ENCODE results near the gene CDYL2.
"Not testable (repeated sequence)": the region's sequence is repeated elsewhere in the genome, so short reads cannot be mapped to it uniquely, and the experiment has no call there.

CDYL2 gene

GRCh38 chr16:80804526-80805383, at the start of gene CDYL2:
Gene CDYL2, minus strand, starts transcription at chr16:80804598. Its CDS starts 425 bp downstream, at chr16:80804173.
- peak; percentile 8 for DNase-seq (ENCODE audit: low read depth)

- no peak for DNase-seq (ENCODE audit: low read depth)
Observed at GRCh38 chr16:80852261-80852872, 48.0 kb upstream of the CDYL2 start.

- no peak for DNase-seq (ENCODE audit: low read depth)
Observed at GRCh38 chr16:80851831-80852230, 47.4 kb upstream of the CDYL2 start.

GRCh38 chr16:80850757-80851156, 46.4 kb upstream of the CDYL2 start:
- no peak for DNase-seq (ENCODE audit: low read depth)

- DNase-seq (ENCODE audit: low read depth) = no peak
Observed at GRCh38 chr16:80848862-80849261, 44.5 kb upstream of the CDYL2 start.

GRCh38 chr16:80846680-80847079, 42.3 kb upstream of the CDYL2 start:
- DNase-seq (ENCODE audit: low read depth) = no peak

- no peak for DNase-seq (ENCODE audit: low read depth)
Observed at GRCh38 chr16:80846275-80846674, 41.9 kb upstream of the CDYL2 start.

GRCh38 chr16:80844395-80844794, 40.0 kb upstream of the CDYL2 start:
- DNase-seq (ENCODE audit: low read depth) = no peak

GRCh38 chr16:80841231-80841630, 36.8 kb upstream of the CDYL2 start:
- no peak for DNase-seq (ENCODE audit: low read depth)

- DNase-seq (ENCODE audit: low read depth) = no peak
Observed at GRCh38 chr16:80837533-80838147, 33.2 kb upstream of the CDYL2 start.

- DNase-seq (ENCODE audit: low read depth) = no peak
Observed at GRCh38 chr16:80836846-80837245, 32.4 kb upstream of the CDYL2 start.

- no peak for DNase-seq (ENCODE audit: low read depth)
Observed at GRCh38 chr16:80836202-80836601, 31.8 kb upstream of the CDYL2 start.

- DNase-seq (ENCODE audit: low read depth) = no peak
Observed at GRCh38 chr16:80831039-80831438, 26.6 kb upstream of the CDYL2 start.

- DNase-seq (ENCODE audit: low read depth) = no peak
Observed at GRCh38 chr16:80828495-80828894, 24.1 kb upstream of the CDYL2 start.

- DNase-seq (ENCODE audit: low read depth) = no peak
Observed at GRCh38 chr16:80827007-80827406, 22.6 kb upstream of the CDYL2 start.

- no peak for DNase-seq (ENCODE audit: low read depth)
Observed at GRCh38 chr16:80825365-80825758, 21.0 kb upstream of the CDYL2 start.

GRCh38 chr16:80824623-80825364, 20.4 kb upstream of the CDYL2 start:
- no peak for DNase-seq (ENCODE audit: low read depth)

GRCh38 chr16:80819988-80820387, 15.6 kb upstream of the CDYL2 start:
- no peak for DNase-seq (ENCODE audit: low read depth)

GRCh38 chr16:80816356-80816755, 12.0 kb upstream of the CDYL2 start:
- DNase-seq (ENCODE audit: low read depth) = no peak

- DNase-seq (ENCODE audit: low read depth) = not testable (repeated sequence)
Observed at GRCh38 chr16:80815278-80815677, 10.9 kb upstream of the CDYL2 start.

- no peak for DNase-seq (ENCODE audit: low read depth)
Observed at GRCh38 chr16:80812593-80812992, 8.2 kb upstream of the CDYL2 start.

- no peak for DNase-seq (ENCODE audit: low read depth)
Observed at GRCh38 chr16:80809366-80809765, 5.0 kb upstream of the CDYL2 start.

All from T-helper 22 cell (primary cell).